Measurements from ENCODE around the gene PRR23E.

PRR23E gene

DNA sequence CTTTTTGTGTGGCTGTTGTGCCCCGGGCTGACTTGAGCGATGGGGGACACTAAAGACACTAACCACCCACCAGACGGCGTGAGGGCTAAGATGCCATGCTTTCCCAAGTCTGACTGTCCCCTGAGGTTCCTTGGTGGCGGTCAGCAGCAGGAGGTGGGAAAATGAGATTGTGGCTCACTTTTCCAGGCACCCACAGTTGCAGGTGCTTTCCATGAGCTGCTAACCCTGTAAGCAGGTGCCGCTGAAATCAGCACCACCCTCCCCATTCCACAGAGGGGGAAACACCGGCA lies 17.7 kb downstream of the PRR23E start:
- Histone ChIP-seq H4K20me1 (ENCODE audit: insufficient read depth, low read length) (no peaks in the 10 kb centered on the region), H2AFZ (ENCODE audit: low read length) (no peak overlapping the region), H3K27ac (ENCODE audit: low read depth, low read length, poor library complexity, severe bottlenecking) (no peak overlapping the region), H3K79me2 (ENCODE audit: insufficient read depth, low read length) (no peaks in the 10 kb centered on the region), H3K9ac (ENCODE audit: low read length) (no peak overlapping the region), H3K4me3 (ENCODE audit: low read depth, low read length, poor library complexity, severe bottlenecking) (no peak overlapping the region), H3K9me2 (ENCODE audit: low read depth, low read length) (no peaks in the 10 kb centered on the region), H3F3A (ENCODE audit: insufficient read depth, low read length) (no peaks in the 10 kb centered on the region), H3K36me3 (ENCODE audit: insufficient read depth, low read length) (no peaks in the 10 kb centered on the region), H3K4me2 (ENCODE audit: low read length) (no peak overlapping the region), H3K4me1 (ENCODE audit: insufficient read depth, low read length, severe bottlenecking) (no peaks in the 10 kb centered on the region), H3K9me3 (ENCODE audit: low read length) (no peaks in the 10 kb centered on the region), H3K27me3 (ENCODE audit: insufficient read depth, low read length) (no peaks in the 10 kb centered on the region)
- TF ChIP-seq, protein P1, sequence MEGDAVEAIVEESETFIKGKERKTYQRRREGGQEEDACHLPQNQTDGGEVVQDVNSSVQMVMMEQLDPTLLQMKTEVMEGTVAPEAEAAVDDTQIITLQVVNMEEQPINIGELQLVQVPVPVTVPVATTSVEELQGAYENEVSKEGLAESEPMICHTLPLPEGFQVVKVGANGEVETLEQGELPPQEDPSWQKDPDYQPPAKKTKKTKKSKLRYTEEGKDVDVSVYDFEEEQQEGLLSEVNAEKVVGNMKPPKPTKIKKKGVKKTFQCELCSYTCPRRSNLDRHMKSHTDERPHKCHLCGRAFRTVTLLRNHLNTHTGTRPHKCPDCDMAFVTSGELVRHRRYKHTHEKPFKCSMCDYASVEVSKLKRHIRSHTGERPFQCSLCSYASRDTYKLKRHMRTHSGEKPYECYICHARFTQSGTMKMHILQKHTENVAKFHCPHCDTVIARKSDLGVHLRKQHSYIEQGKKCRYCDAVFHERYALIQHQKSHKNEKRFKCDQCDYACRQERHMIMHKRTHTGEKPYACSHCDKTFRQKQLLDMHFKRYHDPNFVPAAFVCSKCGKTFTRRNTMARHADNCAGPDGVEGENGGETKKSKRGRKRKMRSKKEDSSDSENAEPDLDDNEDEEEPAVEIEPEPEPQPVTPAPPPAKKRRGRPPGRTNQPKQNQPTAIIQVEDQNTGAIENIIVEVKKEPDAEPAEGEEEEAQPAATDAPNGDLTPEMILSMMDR (IDR thresholded peaks at IDR 0.05; ENCODE audit: low read length) = no peak
- TF ChIP-seq EZH2 (IDR thresholded peaks at IDR 0.05; ENCODE audit: borderline replicate concordance, low read length) = no peak

DNA sequence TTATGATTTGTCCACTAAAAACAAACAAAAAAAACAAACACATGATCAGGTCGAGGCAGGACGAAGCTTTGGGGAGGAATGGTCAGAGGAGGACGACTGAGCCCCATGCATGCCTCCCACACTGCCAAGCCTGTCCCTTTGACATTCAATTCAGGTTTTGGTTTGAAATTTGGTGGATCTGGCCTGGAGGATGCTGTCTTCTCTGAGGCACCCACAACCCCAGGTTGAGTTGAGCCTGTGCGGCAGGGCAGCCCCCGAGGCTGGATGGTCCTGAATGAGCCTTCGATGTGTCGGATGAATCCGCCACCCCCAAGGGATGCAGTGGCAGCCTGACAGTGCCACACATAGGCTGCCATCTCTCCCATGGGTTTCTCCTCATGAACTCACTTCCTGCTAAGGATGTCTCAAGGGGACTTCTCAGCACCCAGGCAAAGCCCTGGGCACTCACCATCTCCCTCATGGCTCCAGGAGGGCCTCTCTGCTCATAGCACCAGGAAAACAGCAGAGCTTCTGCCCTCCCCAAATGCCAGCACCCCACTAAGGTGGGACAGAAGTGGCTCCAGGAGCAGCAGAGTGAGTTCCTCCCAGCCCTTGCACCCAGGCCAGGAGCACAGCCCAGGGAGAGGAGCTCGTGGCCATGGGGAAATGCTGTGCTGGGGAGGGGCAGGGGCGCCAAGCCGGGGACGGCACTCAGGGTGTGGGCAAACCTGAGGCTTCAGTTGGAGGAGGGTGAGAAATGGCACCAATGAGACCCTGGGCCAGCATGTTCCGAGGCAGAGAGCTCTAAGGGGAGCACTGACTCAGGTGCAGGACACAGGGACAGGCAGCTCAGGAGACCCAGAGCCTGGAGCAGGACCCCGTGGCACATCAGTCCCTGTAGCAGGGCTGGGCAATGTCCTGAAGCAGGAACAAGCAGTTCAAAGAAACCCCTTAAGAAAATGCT lies 18.5 kb downstream of the PRR23E start:
- no peak overlapping the region for H2AFZ ChIP-seq (ENCODE audit: low read length)
- no peaks in the 10 kb centered on the region for H4K20me1 ChIP-seq (ENCODE audit: insufficient read depth, low read length)
- no peaks in the 10 kb centered on the region for H3K9me2 ChIP-seq (ENCODE audit: low read depth, low read length)
- no peaks in the 10 kb centered on the region for H3K36me3 ChIP-seq (ENCODE audit: insufficient read depth, low read length)
- no peaks in the 10 kb centered on the region for H3F3A ChIP-seq (ENCODE audit: insufficient read depth, low read length)
- no peak overlapping the region for H3K27ac ChIP-seq (ENCODE audit: low read depth, low read length, poor library complexity, severe bottlenecking)
- H3K27me3 ChIP-seq (ENCODE audit: insufficient read depth, low read length) = no peaks in the 10 kb centered on the region
- no peak for TF ChIP-seq EZH2 (IDR thresholded peaks at IDR 0.05; ENCODE audit: borderline replicate concordance, low read length)
- TF ChIP-seq, protein P1 (IDR thresholded peaks at IDR 0.05; ENCODE audit: low read length) = no peak
- H3K4me2 ChIP-seq (ENCODE audit: low read length) = no peak overlapping the region
- H3K4me1 ChIP-seq (ENCODE audit: insufficient read depth, low read length, severe bottlenecking) = no peaks in the 10 kb centered on the region
- H3K4me3 ChIP-seq (ENCODE audit: low read depth, low read length, poor library complexity, severe bottlenecking) = no peak overlapping the region
- H3K79me2 ChIP-seq (ENCODE audit: insufficient read depth, low read length) = no peaks in the 10 kb centered on the region
- no peak overlapping the region for H3K9ac ChIP-seq (ENCODE audit: low read length)
- H3K9me3 ChIP-seq (ENCODE audit: low read length) = no peaks in the 10 kb centered on the region

DNA sequence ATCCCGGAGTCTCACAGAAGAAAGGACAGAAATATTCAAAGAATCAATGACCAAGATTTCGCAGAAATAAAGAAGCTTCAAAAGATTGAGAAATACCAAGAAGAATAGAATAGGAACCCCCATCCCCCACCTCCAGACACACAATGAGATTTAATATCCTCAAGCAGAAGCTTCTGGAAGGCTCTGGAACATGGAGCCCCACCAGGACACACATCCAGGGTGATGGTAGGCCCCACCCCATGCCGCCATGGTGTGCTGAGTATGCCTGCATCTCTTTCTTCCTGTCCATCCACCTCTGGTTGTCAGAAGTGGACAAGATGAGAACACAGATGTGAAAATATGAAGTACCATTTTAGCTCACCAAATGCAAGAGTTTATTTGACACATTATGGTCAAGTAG lies 19.3 kb downstream of the PRR23E start:
- Histone ChIP-seq H3K79me2 (ENCODE audit: insufficient read depth, low read length) (no peaks in the 10 kb centered on the region), H3K9me2 (ENCODE audit: low read depth, low read length) (no peaks in the 10 kb centered on the region), H3K4me1 (ENCODE audit: insufficient read depth, low read length, severe bottlenecking) (no peaks in the 10 kb centered on the region), H3K27ac (ENCODE audit: low read depth, low read length, poor library complexity, severe bottlenecking) (no peak overlapping the region), H3K27me3 (ENCODE audit: insufficient read depth, low read length) (no peaks in the 10 kb centered on the region; the same call in 1 of the 2 replicates), H3K4me3 (ENCODE audit: low read depth, low read length, poor library complexity, severe bottlenecking) (no peak overlapping the region), H3K4me2 (ENCODE audit: low read length) (no peak overlapping the region), H3F3A (ENCODE audit: insufficient read depth, low read length) (no peaks in the 10 kb centered on the region), H3K9ac (ENCODE audit: low read length) (no peak overlapping the region), H4K20me1 (ENCODE audit: insufficient read depth, low read length) (no peaks in the 10 kb centered on the region), H3K36me3 (ENCODE audit: insufficient read depth, low read length) (no peaks in the 10 kb centered on the region), H2AFZ (ENCODE audit: low read length) (no peak overlapping the region), H3K9me3 (ENCODE audit: low read length) (no peaks in the 10 kb centered on the region)
- no peak for TF ChIP-seq EZH2 (IDR thresholded peaks at IDR 0.05; ENCODE audit: borderline replicate concordance, low read length)
- TF ChIP-seq, protein P1 (IDR thresholded peaks at IDR 0.05; ENCODE audit: low read length) = no peak

Data from OCI-LY1 (cell line).